Stimulated activated CD4-positive, alpha-beta T cell treated with anti-CD3 and anti-CD28 coated beads, Interleukin-15, amount 100 ng/mL, for 24 hours (primary cell): ENCODE data around the gene ZNF710.

Source experiments
- DNase-seq: peaks from one replicate; pipeline ENCODE4 v3.0.0-alpha.2; 2020

Gene ZNF710

DNA sequence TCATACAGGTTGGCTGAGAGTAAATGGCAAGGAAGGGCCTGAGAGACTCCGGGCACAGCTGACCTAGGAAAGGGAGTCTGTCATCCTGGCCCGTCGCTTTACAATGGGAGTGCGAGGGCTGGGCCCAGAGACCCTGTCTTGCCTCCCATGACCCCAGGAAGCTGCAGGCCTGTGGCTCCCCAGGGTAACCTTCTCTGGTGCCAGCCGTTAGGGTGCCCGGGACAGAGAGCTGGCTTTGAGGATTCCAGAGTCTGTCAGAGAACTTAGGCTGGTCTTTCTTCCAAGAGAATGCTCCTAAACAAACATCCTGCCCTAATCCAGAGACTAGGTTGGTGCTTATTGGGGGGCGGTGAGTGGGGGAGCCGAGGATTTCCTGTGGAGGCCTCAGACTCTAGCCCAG, 18.5 kb downstream of the ZNF710 start:
- no peak for DNase-seq

DNA sequence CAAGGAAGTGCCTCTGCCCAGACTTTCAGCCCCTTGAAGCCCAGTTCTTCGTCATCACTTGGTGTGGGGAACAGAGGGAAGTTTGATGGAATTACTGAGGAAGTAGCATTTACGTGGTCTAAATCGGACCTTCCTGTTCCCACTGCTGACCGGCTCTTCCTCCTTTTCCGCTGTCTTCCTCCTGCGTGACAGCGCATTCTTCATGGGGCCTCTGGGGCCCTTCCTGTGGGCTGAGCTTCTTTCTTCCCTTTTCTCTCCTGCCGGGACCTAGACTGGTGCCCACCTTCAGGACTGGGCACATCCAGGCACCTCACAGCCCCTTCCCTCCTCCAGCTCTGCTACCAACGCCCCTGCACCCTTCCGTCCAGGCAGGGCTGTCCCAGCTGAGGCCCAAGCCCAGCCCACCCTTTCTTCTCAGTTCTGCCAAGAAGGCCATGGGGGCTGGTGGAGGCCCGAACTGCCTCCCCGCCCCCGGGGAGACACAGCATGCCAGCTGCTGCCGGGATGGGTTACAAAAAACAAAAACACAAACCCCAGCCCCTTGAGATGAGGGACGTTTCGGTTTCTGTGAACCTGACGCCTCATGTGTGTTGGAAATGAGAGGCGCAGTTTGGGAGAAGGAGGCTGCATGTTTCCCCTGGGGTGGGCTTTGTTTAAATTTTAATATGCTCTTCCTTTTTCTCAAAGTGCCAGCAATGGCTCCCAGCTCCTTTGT, 19.1 kb downstream of the ZNF710 start:
- no peak for DNase-seq

DNA sequence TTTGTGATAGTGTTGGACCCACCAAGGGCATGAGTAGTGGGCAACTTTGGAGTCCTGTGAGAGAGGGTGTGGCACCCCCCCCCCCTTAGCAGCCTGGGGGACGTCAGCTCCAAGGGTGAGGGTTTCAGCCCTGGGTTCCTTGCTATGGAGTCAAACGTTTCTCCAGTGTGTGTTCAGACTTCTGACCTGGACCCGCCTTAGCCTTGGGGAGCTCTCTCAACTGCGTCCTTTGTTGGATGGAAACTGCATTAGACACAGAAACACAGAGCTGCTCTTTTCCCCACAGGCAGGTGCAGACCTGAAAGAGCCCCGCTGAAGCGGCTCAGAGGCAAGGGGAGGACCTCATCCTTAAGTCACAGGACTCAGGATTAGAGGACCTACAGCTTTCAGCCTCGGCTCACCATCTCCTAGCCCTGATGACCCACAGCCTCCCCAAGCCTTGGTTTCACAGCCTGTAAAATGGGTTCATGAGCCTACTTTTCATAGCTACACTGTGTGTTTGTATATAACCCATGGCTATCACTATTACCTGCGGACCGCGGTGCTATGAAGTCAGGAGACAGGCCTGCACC, 19.9 kb downstream of the ZNF710 start:
- no peak for DNase-seq

DNA sequence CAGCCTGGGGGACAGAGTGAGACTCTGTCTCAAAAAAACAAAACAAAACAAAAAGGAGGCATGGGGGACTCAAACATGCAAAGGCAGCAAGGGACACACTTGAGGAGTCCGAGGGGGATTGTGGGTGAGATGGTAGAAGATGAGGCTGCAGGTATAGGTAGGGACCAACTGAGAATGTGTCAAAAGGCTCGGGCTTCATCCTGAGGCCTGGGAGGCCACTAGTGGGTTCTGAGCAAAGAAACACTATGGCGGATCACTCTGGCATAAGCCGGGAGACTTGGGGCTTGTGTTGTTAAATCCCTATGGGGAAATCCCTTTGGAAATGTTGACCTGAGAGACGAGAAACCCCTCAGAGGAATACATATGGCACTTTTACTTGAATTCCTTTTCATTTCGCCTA, 21.2 kb downstream of the ZNF710 start:
- no peak for DNase-seq

DNA sequence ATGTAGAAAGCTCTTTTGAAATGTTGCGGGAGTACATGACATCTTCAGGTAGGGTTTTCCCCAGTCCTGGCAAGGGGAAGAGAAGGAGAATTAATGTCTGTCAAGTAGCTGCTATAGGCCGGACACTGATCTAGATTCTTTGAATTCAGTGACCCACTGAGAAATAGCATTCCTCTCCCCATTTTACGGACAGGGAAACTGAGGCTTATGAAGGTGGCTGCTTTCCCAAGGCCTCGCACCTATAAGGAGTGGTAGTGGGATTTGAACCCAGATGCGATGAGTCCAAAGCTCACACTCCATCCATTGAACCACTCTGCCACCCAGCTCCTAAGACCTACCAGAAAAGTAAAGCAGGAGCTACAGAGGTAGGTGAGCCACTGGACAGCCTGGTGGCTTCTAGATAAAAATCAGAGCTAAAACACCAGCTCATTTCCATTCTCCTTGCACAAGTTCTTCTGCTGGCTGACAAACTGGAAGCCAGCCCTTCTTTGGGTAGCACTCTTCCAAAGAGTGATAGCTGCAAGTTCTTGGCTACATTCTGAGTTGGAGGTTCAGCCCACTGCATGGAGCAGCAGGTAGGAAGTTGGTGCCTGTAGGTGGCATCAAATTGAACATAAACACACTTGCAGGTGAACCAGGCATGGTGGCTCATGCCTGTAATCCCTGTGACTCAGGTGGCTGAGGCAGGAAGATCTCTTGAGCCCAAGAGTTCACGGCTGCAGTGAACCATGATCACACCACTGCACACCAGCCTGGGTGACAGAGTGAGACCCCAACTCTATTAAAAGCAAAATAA, 22.0 kb downstream of the ZNF710 start:
- no peak for DNase-seq

DNA sequence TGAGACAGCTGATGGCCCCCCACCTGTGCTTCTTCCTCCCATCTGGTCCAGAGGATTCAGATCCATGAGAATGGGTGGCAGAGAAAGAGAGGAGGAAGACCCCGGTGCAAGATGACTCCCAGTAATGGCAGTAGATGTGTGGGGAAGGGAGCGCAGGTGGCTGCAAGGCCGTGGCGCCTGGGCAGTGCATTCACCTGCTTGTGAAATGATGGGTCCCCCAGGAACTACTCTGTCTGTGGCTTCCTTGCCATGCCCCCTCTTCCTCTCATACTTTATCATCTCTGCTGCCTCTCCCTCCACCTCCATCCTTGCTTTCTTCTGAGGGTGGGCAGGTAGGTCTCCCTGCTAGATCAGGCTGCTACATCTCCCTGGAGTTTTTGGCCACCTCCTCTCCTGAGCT, 23.3 kb downstream of the ZNF710 start:
- DNase-seq: no peak

DNA sequence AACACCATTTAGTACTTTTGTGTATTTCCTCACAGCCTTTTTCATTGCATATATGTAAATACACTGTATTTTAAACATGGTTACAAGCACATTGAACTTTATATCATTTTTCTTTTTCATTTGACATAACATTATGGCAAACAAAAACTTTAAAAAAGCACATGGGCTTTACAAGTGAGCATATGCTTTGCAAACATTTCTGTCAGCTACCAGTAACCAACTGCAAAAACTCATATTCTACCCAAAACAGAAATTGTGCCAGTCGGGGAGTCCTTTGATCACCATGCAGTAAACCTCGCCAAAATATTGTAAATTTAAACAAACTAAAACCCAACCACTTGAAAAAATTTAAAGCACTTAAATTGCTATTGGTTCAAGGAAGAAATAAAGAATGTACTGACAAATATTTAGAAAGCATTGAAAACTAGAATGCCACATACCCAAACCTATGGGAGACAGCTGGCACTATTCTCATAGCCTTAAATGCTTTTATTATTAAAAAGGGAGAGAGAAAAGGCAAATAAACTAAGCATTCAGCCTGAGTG, 24.4 kb downstream of the ZNF710 start:
- no peak for DNase-seq

DNA sequence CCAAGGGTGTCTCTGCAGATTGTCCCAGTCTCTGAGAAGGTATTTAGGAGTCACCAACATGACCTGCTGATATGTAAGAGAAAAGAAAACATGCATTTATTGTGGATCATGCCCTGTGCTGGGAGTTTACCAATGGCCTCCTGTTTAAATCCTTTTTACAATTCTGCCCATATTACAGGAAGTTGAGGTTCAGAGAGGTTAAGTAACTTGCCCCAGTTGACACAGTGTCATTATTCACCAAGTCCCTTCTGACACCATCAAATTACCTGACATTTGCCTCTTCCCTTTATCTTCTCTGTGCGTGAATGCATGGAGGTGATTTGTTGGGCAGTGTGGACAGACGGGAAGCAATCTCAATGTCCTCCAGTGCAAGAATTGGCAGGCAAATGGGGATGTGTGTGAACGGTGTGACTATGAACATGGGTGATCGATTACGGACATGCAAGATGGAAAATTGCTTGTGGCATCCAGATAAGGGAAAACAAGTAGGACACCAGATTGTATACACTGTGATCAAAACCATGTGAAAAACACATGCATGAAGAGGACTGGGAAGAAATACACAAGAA, 27.3 kb downstream of the ZNF710 start:
- no peak for DNase-seq

DNA sequence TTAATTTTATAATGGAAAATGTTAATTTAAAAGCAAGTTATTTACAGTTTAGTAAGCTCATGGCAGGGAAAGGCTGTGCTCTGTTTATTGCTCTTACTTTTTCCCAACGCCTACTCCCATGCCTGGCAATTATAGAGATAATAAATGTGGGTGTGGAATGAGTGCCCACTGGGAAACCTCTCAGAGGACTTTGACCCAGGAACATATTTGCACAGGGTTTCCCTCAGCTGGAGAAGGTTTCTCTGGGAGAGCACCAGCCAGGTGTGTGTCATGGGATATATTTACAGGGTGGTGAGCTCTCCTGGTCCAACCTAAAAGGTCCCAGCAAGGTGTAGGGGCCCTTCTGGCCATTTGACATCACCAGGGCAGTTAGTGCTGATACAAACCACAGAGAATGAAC, 27.9 kb downstream of the ZNF710 start:
- no peak for DNase-seq

DNA sequence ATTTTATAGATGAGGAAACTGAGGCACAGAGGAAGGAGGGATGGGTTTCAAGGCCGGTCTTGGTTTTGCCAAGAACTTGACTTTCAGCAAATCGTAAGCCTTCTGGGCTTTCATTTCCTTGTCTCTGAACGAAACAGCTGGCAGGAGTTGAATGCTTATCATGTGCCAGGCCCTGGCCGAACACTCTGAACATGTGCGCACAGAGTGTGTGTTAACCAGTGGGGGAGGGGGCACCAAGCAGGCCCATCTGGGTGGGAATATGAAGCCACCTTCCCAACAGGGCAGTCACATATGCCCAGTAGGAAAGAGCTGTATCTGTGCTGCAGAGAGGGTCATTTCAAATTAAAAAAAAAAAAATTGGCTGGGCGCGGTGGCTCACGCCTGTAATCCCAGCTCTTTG, 29.3 kb downstream of the ZNF710 start:
- DNase-seq: no peak

DNA sequence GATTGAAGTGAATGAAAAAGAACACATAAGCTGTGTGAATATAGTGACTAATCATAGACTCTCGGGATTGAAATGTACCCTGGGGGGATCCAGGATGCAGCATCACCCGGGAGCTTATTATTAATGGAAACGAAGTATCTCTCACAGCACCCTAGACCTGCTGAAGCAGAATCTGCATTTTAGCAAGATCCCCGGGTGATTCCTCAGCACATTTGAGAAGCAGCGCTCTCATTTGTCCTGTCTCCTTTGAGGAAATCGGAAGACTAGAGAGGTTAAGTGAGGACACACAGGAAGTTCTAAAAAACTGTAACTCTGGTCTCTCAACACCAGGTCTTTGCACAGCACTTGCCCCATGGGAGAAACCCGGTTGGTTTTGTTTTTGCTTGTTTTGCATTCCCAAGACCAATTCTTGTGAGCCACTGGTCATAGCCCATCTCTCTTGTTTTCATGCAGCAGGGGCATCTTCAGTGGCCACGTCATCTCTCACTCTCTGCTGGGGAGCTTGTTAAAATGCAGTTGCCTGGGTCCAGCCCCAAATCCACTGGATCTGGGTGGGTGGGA, 30.2 kb downstream of the ZNF710 start:
- DNase-seq: no peak

DNA sequence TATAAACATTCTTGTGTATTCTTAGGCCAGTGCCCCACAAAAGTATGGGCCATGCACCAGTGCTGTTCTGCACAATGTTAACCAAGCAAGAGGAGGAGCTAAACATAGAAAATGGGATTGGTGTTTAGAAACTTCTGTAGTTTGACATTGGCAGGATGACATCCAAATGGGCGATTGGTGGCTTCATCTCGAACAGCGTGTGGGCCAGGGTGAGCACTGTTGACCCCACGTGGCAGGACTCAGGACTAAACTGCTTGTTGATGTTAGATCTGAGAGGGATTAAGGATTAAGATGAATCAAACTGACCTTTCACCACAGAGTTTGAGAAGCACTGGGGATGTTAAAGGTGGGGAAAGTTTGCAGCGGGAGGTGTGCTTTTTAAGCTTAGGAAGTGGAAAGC, 31.9 kb downstream of the ZNF710 start:
- no peak for DNase-seq

DNA sequence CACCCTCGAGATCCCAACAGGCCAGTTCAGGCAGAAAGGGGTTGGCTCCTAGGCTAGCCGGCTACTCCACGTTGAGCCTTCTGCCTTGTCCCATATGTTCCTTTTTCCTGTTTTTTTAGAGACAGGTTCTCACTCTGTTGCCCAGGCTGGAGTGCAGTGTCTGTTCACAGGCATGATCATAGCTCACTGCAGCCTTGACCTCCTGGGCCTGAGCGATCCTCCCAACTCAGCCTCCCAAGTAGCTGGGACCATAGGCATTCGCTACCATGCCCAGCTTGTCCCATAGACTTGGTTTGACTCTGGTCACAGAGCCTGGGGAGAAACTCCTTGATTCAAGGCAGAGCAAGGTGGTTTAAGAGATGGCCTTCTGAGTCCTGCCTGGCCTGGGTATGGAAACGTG, 32.3 kb downstream of the ZNF710 start:
- DNase-seq: no peak

DNA sequence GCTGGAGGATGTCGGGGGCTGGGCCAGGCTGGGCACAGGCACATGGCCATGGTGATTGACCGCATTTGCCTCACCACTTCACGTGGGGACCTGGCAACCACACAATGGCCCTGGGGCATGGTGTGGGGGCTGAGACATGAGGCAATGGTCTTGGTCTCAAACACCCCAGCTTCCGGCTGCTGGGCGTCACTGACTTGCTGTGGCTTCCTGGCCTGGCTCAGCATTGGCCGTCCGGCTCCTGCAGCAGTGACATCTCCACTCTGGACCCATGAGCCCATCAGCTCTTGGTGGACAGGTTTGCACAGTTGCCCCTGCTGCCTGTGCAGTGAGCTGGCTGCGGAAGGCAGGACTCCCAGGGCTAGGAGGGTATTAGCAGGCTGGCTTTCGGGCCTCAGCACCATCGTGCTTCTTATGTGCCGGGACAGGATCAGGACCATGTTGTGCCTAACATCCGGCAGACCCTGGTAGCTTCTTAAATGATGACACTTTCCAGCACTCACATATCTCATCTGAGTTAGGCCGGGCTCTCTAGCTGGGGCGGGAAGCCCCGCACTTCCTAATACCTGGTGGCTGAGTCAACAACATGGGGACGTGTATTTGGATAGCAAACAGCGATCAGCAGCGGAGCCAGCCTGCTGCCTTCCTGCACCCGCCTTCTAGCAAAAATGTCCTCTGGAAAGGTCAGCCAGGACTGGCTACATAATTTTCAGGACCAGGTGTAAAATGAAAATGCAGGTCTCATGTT, 34.1 kb downstream of the ZNF710 start:
- DNase-seq: no peak

DNA sequence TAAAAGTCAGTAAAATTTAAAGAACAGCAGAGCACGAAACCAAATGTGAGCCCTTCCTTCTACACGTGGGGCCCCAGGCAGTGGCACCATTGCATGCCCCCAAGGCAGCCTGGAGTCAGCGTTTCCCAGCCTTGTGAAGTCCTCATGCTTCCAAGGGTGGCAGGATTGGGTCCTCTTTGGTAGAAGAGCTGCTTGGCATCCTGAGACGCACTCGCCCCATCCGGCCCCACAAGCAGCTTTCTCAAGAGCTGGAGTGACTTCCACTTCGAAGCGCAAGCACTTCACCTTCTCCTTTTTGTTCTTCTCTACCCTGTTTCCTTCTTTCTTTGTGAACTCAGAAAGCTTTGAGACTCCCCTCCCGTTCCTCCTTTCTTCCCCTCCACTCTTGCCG, 34.7 kb downstream of the ZNF710 start:
- no peak for DNase-seq

DNA sequence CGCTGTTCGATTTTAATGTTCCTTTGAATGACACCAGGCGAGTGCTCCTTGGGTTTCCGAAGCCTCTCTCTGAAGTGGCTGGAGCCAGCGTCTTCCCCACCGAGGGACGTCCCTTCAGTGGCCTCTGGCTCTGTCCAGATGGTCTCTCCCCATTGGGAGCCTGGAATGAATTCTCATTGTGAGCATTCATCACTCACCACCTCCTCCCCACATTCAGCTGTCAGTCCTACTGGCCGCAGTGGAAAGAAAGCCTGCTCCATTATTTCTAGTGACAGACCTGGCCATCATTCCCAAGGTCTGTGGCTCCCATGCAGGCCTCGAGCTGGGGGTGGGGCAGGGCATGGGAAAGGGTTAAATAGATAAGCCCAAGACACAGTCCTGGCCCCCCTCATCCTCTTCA, 35.2 kb downstream of the ZNF710 start:
- DNase-seq: no peak

DNA sequence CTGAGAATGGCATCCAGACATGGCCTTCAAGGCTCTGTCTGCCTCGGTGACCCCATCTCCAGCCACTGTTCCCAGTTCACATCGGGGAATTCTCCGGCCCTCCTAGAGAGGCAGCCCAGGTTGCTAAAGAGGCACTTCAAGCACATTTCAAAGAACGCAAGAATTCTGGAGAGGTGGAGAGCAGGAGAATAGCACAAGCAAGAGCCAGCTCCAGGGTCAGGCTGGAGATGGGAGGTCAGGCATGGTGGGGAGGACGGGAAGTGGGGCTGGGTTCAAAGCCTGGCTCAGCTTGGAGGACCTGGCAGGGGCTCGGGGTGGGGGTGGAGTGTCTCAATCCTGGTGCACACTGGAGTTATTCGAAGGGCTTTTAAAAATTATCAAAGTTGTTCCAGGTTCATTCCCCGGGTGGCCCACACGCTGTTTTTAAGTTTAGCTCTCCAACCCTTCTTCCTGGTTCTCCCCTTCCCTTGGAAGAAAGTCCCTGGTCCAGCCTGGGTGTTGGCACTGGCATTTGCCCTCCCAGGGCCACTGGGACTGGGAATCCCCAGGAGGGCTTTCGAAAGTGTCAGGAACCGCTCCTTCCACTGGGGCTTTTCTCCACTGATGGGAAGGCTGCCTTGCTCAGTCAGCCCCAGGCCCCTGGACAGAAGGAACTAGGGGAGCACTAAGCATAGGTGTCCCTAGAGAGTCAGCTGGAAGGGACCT, 35.8 kb downstream of the ZNF710 start:
- no peak for DNase-seq

DNA sequence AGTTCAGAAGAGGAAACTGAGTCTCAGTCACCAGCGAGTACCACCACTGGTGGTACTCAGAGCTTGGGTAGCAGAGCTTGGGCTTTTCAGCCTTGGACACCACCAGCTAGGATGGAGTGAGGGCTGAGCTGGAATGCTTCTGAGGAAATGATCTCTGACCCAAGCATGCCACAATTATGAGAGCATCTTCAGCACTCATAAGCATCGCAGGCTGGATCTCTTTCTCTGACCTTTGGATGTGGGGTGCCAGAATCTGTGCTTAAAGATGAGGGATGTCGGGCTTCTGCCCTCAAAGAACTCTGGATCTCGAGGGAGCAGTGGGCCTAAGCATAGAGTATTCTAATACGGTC, 36.4 kb downstream of the ZNF710 start:
- DNase-seq: no peak

DNA sequence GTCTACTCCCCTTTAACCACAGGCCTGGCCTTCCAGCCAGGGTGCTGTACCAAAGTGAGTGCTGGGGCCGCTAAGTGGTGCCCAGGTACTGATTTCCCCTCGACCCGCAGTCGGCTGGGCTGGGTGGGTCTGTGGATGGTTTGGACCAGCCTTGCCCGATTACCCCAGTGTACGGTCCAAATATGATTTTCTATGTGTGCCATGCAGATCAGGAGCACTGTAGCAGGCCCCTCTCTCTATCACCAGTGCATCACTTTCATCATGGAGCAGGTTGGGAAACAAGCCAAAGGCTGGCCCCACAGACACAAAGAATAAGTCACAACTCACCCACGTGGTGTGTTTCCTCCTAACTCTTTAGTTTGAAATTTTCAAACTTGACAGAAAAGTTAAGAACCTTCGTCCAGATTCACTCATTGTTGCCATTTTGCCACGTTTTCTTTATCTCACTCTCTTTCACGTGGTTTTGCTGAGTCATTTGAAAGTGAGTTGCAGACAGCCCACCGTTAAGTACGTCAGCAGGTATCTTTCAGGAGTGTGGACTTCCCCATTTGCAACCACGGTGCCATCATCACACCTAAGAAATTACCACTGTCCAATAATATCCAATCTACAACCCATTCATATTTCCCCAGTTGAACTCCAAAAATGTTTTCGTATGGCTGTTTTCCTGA, 37.0 kb downstream of the ZNF710 start:
- peak; percentile 73 for DNase-seq

DNA sequence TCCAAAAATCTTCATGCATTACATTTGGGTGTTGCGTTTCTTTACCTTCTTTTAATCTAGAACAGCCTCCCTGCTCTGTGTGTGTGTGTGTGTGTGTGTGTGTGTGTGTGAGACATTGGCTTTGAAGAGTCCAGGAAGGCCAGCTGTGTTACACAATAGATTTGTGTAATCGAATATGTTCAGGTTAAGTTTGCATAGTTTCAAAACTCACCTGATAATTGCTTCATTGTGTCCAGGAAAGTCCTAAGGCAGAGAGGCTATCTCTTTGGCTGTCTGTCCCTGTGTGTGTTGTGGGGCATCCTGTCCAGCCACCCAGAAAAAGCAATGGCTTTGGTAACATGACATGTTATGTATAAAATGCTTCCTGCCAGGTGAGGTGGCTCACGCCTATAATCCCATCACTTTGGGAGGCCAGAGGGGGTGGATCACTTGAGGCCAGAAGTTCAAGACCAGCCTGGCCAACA, 37.5 kb downstream of the ZNF710 start:
- no peak for DNase-seq

DNA sequence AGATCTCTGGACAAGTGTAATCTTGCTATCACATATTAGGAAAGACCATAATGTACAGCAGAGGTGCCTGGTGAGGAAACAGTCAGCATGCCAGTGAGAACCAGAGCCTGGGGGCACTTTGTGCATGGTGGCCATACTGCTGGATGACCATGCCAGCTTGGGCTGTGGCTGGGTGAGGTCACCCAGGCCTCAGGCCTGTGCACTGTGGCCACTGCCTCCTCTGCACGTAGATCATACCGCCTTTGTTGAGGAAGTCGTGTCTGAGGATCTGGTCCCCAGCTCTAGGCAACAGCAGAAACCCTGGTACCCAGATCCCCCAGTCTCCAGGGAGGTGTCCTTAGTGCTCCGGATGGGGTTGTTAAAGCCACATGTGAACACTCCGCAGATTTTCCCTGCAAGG, 38.9 kb downstream of the ZNF710 start:
- no peak for DNase-seq
